Cardiac muscle cell (in vitro differentiated cells and primary cell): ENCODE data around the gene F8A2. TPM values are rescaled to one million over a fixed set of nuclear protein-coding genes. Genes with fewer than 3 reads are reported as not detected.
"Not testable (repeated sequence)": the region's sequence is repeated elsewhere in the genome, so short reads cannot be mapped to it uniquely, and the experiment has no call there.

Source experiments
- DNase-seq, 2 donors: peaks; one replicate each; pipeline versions ENCODE4 v3.0.0 to v3.0.0-alpha.2; 2010 to 2017; ENCODE audit warnings: low read depth in 1 of 2, low spot score in 1 of 2
- H3K27ac ChIP-seq: fragments of 200-600 bp; sonication (generic); 2 replicates; pipeline ENCODE4 v1.5.1; 2016
- H3K27me3 ChIP-seq: fragments of 200-600 bp; sonication (generic); 2 replicates; pipeline ENCODE4 v1.6.0; 2016; ENCODE audit warnings: control low read depth
- H3K36me3 ChIP-seq: fragments of 200-600 bp; sonication (generic); 2 replicates; pipeline ENCODE4 v1.5.1; 2016; ENCODE audit warnings: control low read depth
- H3K4me1 ChIP-seq: fragments of 200-600 bp; sonication (generic); 2 replicates; pipeline ENCODE4 v1.8.1; 2017; ENCODE audit warnings: low read depth, mild to moderate bottlenecking, mixed run types
- H3K4me3 ChIP-seq: fragments of 200-600 bp; sonication (generic); 2 replicates; pipeline ENCODE4 v1.5.1; 2016; ENCODE audit warnings: mild to moderate bottlenecking
- H3K9me3 ChIP-seq: fragments of 200-600 bp; sonication (generic); 2 replicates; pipeline ENCODE4 v1.5.1; 2017; ENCODE audit warnings: low read depth, mild to moderate bottlenecking, control low read depth
- CTCF ChIP-seq: IDR thresholded peaks from 2 replicates; pipeline ENCODE4 v1.5.1; 2012; ENCODE audit warnings: low read depth, mild to moderate bottlenecking, low read length
- polyA plus RNA-seq: library from polyadenylated mRNA; unstranded; fragments of >200 nt; fragmentation: Nextera tagmentation; extraction: Ambion mirVana; gene quantifications from 2 replicates; pipeline ENCODE4 v1.2.1, GENCODE V29; 2016
- total RNA-seq: library from RNA; depleted of rRNA; stranded (reverse); fragments of >200 nt; gene quantifications from 2 replicates; pipeline ENCODE4 v1.2.3, GENCODE V29; 2016

The F8A2 gene
- total RNA-seq = not detected in 2 replicates
- not detected in 2 replicates for polyA plus RNA-seq

- H3K9me3 ChIP-seq, DNase-seq, H3K36me3 ChIP-seq, H3K27ac ChIP-seq, H3K4me3 ChIP-seq, H3K4me1 ChIP-seq, H3K27me3 ChIP-seq: not testable (repeated sequence)
Measured at GRCh38 chrX:155381843-155382528, at the start of gene F8A2. Gene F8A2 (plus strand): TSS chrX:155382095. CDS start chrX:155382115, 20 bp downstream.

- Histone ChIP-seq H3K4me1 (no peaks in the 10 kb centered on the region), H3K27me3 (no peaks in the 10 kb centered on the region), H3K27ac (no peak overlapping the region), H3K9me3 (no peaks in the 10 kb centered on the region), H3K4me3 (no peak overlapping the region), H3K36me3 (no peaks in the 10 kb centered on the region)
- TF ChIP-seq CTCF = no peak
- DNase-seq = no peak
Measured at GRCh38 chrX:155333544-155334100, 48.3 kb upstream of the F8A2 start.

- TF ChIP-seq CTCF = no peak
- Histone ChIP-seq H3K27ac (no peak within 1 kb of the TSS), H3K36me3 (no peaks in the 10 kb centered on the region), H3K4me3 (no peak within 1 kb of the TSS), H3K4me1 (no peaks in the 10 kb centered on the region), H3K9me3 (no peaks in the 10 kb centered on the region), H3K27me3 (no peaks in the 10 kb centered on the region)
- peak in 1 of 2 donors; percentile 78 for DNase-seq
Measured at GRCh38 chrX:155334486-155335336, 47.2 kb upstream of the F8A2 start, which contains the start of gene CLIC2. Gene CLIC2 (minus strand): TSS chrX:155334614. CDS start chrX:155334427, 187 bp downstream.

GRCh38 chrX:155335337-155335712 is 46.6 kb upstream of the F8A2 start:
- H3K9me3 ChIP-seq, H3K4me1 ChIP-seq, DNase-seq, H3K27me3 ChIP-seq, H3K36me3 ChIP-seq, H3K27ac ChIP-seq, H3K4me3 ChIP-seq: not testable (repeated sequence)

GRCh38 chrX:155345689-155346088 is 36.2 kb upstream of the F8A2 start:
- not testable (repeated sequence) for DNase-seq, H3K27me3 ChIP-seq, H3K9me3 ChIP-seq, H3K27ac ChIP-seq, H3K4me3 ChIP-seq, H3K4me1 ChIP-seq, H3K36me3 ChIP-seq

- H3K36me3 ChIP-seq, H3K9me3 ChIP-seq, H3K27ac ChIP-seq, DNase-seq, H3K27me3 ChIP-seq, H3K4me3 ChIP-seq, H3K4me1 ChIP-seq: not testable (repeated sequence)
Measured at GRCh38 chrX:155349448-155349847, 32.4 kb upstream of the F8A2 start.

GRCh38 chrX:155363712-155364111 is 18.2 kb upstream of the F8A2 start:
- not testable (repeated sequence) for H3K4me3 ChIP-seq, H3K36me3 ChIP-seq, H3K27ac ChIP-seq, DNase-seq, H3K9me3 ChIP-seq, H3K4me1 ChIP-seq, H3K27me3 ChIP-seq

- not testable (repeated sequence) for H3K27me3 ChIP-seq, DNase-seq, H3K4me3 ChIP-seq, H3K27ac ChIP-seq, H3K4me1 ChIP-seq, H3K36me3 ChIP-seq, H3K9me3 ChIP-seq
Measured at GRCh38 chrX:155373777-155374458, 8.0 kb upstream of the F8A2 start.

GRCh38 chrX:155379802-155380201 is 2.1 kb upstream of the F8A2 start:
- H3K27ac ChIP-seq, H3K4me1 ChIP-seq, H3K27me3 ChIP-seq, H3K36me3 ChIP-seq, H3K9me3 ChIP-seq, DNase-seq, H3K4me3 ChIP-seq: not testable (repeated sequence)

- H3K27ac ChIP-seq, H3K4me1 ChIP-seq, H3K27me3 ChIP-seq, H3K9me3 ChIP-seq, H3K4me3 ChIP-seq, H3K36me3 ChIP-seq, DNase-seq: not testable (repeated sequence)
Measured at GRCh38 chrX:155382529-155382967, 653 bp downstream of the F8A2 start.
